Measurements from ENCODE around the gene C8A.

- no peak for TF ChIP-seq CTCF (IDR thresholded peaks at IDR 0.05; ENCODE audit: insufficient read depth, low read length)
- no peak for TF ChIP-seq REST (IDR thresholded peaks at IDR 0.05; ENCODE audit: insufficient replicate concordance, low read depth)
Observed at GRCh38 chr1:56859287-56859686, 4.7 kb downstream of the C8A start.
